ENCODE data around the gene PYGB. TPM values are rescaled to one million over a fixed set of nuclear protein-coding genes. Genes with fewer than 3 reads are reported as not detected.

The PYGB gene
- total RNA-seq, 1 donor from 2014 or later: 128 TPM

GRCh38 chr20:25215521-25215920 lies 32.4 kb upstream of the PYGB start:
- no peak for DNase-seq (ENCODE audit: extremely low read depth, low read depth, low spot score)

DNA sequence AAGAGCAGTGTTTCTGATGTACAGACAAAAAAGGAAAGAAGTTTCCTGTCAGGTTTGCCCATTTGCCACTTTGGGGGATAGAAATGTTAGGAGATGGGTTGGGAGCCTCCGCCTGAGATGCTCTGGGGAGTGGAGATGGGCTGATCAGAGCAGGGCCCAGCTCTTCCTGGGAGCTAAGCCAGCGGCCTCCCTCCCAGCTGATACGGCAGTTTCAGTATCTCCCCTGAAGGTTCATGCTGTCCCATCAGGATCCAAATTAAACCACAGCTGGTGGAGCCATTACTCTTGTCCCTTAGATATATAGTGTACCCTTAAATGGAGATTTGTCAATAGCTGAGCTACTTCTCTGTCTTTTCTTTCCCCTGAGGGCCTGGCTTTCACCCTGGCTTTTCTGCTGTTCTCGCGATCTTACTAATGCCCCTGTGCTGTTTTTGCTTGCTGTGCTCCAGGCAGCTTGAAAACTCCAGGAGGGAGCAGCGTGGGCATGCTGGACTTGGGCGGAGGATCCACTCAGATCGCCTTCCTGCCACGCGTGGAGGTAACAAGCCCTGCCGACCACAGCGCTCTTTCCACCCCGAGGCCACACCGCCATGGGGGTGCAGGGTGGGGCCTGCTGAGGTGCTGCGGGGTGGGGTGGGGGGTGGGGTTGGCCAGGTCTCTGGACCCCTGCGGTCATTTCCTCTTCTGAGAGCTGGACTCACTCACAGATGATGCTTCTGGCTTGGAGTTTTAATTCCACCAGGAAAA lies 31.5 kb upstream of the PYGB start:
- DNase-seq (ENCODE audit: extremely low read depth, low read depth, low spot score): no peak

- no peak for DNase-seq (ENCODE audit: extremely low read depth, low read depth, low spot score)
Measured at GRCh38 chr20:25217161-25218108, 30.4 kb upstream of the PYGB start.

DNA sequence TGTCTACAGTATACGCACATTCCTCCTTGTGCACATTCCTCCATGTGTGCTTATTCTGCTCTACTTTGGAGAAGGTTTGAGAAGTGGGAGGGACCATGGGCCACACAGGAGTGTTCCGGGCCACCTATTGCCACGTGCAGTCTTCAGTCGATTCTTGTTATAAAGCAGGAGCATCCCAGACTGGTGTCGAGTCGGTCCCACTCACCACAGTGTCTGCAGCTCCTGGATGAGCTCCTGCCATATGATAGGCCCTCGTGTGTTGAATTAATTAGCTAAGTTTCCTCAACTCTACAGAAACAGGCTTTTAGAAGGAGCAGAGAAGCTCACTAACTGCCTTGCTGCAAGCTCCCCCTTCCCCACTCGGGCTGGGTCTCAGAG lies 29.8 kb upstream of the PYGB start:
- no peak for DNase-seq (ENCODE audit: extremely low read depth, low read depth, low spot score)

DNA sequence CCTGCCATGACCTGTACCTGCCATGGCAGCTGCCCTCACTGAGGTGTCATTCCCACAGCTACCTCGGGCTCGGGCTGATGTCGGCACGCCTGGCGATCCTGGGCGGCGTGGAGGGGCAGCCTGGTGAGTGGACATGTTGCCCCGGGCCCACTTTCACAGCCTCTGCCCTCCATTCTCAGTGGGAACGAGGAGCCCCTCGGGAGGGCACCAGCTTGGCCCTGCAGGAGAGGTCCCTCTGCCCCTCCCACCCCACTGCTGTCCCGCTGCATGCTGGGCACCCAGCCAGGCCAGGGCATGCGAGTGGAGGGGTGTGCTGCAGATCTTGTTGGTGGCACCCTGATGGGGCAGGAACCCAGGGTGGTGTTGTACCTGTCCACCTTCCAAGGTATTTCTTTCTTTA lies 29.4 kb upstream of the PYGB start:
- DNase-seq (ENCODE audit: extremely low read depth, low read depth, low spot score): no peak

DNA sequence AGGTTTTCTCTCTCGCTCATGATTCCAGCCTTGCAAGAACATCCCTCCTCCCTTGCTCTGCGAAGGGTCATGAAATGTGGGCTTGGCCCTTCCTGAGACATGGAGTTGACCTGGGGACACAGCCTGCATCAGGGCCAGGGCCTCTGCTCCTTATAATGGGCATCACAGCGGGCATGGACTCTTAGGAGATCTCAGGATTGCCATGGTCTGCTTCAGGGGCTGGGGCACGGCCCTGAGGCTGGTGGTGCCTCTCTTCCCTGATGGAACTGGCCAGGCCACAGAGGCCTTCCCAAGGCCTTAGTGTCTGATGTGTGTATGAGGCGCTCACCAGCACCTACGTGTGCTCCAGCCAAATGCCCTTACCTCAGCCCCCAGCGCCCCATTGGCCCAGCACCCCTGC lies 28.5 kb upstream of the PYGB start:
- DNase-seq (ENCODE audit: extremely low read depth, low read depth, low spot score): no peak

DNA sequence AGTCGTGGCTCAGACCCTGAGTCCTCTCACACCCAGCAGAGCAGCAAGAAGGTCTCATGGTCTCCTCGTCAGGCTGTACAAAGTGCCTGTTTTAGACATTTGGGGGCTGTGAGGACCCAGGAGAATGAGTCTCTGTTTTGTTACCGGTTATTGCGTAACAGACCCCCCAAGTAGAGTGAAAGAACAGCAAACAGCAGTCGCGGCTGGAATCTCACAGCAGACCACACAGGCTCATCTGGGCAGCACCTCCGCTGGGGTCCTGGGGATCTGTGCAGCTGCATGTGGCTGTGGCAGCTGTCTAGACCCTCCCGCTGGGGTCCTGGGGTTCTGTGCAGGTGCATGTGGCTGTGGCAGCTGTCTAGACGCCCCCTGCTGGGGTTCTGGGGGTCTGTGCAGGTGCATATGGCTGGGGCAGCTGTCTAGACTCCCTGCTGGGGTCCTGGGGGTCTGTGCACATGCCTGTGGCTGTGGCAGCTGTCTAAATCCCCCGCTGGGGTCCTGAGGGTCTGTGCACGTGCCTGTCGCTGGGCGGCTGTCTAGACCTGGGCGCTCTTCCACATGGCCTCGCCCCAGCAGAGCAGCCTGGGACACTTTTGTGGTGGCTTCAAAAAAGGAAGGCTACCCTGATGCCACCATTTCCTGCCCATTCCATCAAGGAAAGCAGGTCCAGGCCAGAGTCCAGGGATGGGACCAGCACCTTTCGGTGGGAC lies 27.7 kb upstream of the PYGB start:
- DNase-seq (ENCODE audit: extremely low read depth, low read depth, low spot score): no peak

- DNase-seq (ENCODE audit: extremely low read depth, low read depth, low spot score): no peak
Measured at GRCh38 chr20:25220810-25221591, 26.9 kb upstream of the PYGB start.

DNA sequence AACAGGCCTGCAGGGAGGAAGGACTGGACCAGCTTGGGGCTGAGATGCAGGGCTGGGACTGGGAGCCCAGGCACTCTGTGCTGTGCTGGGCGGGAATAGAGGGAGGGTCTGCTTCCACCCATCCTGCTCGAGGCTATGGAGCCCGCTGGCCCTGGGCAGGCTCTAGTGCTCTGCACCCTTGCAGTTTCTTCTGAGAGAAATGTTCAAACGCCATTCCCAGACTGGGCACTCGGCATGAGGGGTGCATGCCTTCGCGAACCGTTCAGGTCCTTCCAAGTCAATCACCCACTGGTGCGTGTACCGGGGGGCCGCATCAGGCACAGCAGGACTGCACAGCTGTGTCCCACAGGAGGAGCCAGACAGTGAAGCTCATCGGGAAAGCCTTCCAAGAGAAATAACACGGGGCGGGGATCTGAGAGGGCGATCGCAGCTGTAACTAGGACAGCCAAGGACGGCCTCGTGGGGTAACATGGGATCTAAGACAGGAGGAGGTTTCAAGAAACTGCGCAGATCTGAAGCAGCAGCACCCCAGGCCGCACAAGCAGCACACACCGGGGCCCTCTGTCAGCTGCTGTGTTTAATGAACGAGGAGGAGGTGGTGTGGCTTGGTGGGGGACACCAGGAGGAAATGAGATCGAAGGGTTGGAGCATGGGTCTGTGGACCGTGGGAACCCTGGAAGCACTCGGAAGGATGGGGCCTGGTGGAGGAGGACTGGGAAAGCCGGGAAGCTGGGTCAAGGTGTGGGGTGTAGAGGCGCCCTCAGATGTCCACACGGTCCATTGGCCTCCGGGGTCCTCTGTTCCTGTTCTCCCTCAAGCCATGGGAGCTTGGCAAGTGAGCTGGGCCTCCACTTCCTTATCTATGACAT lies 26.1 kb upstream of the PYGB start:
- DNase-seq (ENCODE audit: extremely low read depth, low read depth, low spot score): no peak

GRCh38 chr20:25222461-25223178 lies 25.3 kb upstream of the PYGB start:
- DNase-seq (ENCODE audit: extremely low read depth, low read depth, low spot score): no peak

DNA sequence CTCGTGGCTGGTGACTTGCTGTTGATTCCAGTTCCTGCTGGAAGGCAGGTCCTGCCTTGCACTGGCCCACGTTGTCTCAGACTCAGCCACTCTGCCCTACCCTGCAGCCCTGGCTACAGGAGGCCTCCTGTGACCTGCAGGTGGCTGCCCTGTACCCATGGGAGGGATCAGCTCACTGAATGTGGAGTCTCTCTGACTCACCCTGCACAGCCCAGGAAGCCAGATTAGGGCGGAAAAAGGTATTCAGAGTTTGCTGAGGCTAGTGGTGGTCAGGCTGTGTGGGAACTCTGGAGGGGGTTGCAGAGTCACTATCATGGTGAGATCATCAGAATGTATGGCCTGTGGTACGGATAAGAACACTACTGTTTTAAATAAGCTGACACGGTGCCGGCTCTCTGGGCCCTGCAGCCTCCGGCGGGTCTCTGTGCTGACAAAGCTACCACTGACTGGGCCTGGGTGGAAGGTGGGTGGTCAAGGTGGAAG lies 24.7 kb upstream of the PYGB start:
- DNase-seq (ENCODE audit: extremely low read depth, low read depth, low spot score): no peak

GRCh38 chr20:25223765-25224720 lies 23.8 kb upstream of the PYGB start:
- DNase-seq (ENCODE audit: extremely low read depth, low read depth, low spot score): no peak

- no peak for DNase-seq (ENCODE audit: extremely low read depth, low read depth, low spot score)
Measured at GRCh38 chr20:25224941-25225340, 22.9 kb upstream of the PYGB start.

GRCh38 chr20:25225642-25226432 lies 22.0 kb upstream of the PYGB start:
- no peak for DNase-seq (ENCODE audit: extremely low read depth, low read depth, low spot score)

DNA sequence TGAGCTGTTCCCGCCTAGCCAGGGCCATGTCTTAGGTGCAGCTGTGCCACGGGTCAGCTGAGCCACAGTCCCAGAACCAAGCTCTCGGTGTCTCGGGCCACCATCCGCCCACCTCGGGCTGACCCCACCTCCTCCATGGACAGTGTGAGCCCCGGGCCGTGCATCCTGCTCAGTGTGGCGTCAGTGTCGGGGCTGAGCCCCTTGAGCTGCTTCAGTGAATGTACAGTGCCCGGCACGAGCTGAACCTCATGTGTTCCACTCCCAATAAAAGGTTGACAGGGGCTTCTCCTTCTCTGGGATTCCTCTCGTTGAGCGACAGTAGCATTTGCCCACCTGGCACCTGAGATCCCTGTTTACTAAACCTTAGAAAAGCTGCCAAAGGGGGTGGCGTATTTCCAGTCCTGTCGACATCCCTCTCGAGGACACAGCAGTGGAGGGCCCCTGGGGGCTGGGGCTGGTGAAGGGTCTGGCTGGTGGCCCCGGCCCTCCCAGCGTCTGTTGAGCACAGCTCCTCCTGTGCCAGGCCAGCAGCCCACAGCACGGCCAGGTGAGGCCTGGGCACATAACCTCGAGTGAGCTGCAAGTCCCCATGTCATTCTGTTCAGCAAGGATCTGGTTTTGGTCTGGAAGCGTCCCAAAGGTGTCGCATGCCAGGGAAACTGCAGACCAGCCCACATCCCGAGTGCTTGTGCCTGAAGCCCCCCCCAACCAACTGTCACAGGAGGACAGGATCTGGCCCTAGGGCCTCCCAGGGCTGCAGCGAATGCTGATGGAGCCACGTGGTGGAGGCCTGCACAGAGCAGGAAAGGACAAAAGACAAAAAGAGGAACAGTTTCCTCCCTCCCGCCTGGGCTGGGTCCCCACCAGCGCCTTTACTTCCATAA lies 21.2 kb upstream of the PYGB start:
- DNase-seq (ENCODE audit: extremely low read depth, low read depth, low spot score): no peak

DNA sequence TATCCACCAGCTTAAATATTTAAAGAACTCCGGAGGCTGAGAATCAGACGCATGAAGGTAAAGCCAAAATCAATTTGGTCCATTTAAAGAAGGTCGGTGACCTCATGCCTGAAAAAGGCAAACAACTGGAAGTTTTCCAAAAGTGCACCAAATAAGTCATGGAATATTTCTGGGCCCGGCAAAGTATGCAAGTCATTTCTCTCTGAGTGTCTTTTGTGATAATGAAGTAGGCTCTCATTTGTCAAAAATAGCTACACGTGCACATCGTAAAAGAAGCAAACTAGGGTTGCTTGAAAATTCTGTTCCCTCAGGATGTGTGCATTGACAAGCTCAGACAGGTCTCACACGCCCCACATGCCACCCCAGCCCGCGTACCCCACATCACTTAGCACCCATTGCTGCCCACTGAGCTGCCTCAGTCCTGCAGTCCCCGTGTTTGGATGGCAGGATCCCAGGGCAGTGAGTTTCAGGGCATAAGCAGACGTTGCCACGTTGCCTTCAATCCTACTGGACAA lies 20.5 kb upstream of the PYGB start:
- no peak for DNase-seq (ENCODE audit: extremely low read depth, low read depth, low spot score)
